HG02970 (cell line): ENCODE results near the gene PRR5L.

Experiments
- ATAC-seq: cut with Tn5 transposase; IDR thresholded peaks from one replicate; pipeline ENCODE4 v1.9.1; 2021; ENCODE audit warnings: mild to moderate bottlenecking, moderate library complexity, moderate number of reproducible peaks; ENCODE audit not compliant: unreplicated experiment, low FRiP score

Gene PRR5L

GRCh38 chr11:36395978-36396736, 100.1 kb downstream of the PRR5L start:
- no peak for ATAC-seq

GRCh38 chr11:36398231-36398953, 102.3 kb downstream of the PRR5L start:
- no peak for ATAC-seq

DNA sequence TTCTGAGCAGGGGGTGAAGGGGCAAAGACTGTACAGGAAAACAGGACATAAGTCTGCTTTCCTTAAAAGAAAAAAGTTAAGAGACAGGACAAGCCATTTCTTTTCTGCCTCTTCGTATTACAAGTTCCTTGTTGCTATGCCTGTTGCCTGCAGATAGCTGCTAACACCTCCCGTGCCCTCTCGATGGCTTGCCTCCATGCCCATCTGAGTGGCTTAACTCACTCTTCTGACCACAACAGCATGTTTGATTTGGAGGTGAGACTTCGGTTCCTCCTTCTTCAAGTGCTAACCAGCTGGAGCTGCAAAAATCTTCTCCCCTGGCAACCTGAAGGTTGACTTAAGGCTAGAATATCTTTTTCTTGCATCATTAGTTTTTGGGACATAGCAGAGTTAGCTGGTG, 103.1 kb downstream of the PRR5L start:
- no peak for ATAC-seq

GRCh38 chr11:36399745-36400144, 103.7 kb downstream of the PRR5L start:
- no peak for ATAC-seq

DNA sequence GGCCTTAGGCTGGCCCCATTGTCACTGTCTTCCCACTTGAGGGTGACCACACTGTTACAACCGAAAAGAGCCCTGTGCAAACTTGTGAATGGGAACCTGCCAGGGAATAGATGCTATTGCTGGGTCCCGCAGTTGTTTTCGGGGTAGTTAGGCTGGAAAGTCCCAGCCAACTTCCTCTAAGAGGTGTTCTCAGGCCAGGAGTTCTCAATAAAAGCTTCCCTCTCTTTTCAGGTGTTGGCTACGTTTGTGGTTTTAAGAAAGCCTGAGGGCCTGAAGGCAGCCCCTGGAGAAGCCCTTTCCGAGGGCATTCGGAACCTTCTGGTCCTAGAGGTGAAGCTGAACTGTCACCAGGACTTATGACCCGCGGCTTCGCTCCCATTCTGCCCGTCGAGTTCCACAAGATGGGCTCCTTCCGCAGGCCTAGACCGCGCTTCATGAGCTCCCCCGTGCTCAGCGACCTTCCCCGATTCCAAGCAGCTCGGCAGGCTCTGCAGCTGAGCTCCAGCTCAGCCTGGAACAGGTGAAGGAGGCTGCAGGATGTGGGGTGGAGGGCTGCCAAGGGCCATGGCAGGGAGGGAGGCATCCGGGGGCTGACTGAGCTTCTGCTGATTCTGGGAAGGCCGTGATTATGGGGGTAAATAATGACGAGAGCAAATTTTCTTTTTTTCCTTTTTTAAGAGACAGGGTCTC, 104.8 kb downstream of the PRR5L start:
- ATAC-seq: no peak

- no peak for ATAC-seq
Measured at GRCh38 chr11:36402568-36403170, 106.6 kb downstream of the PRR5L start.

- ATAC-seq: no peak
Measured at GRCh38 chr11:36403661-36404060, 107.6 kb downstream of the PRR5L start.

- no peak for ATAC-seq
Measured at GRCh38 chr11:36404831-36405230, 108.7 kb downstream of the PRR5L start.

- no peak for ATAC-seq
Measured at GRCh38 chr11:36405585-36406367, 109.7 kb downstream of the PRR5L start.

- ATAC-seq: no peak
Measured at GRCh38 chr11:36407356-36407755, 111.3 kb downstream of the PRR5L start.

DNA sequence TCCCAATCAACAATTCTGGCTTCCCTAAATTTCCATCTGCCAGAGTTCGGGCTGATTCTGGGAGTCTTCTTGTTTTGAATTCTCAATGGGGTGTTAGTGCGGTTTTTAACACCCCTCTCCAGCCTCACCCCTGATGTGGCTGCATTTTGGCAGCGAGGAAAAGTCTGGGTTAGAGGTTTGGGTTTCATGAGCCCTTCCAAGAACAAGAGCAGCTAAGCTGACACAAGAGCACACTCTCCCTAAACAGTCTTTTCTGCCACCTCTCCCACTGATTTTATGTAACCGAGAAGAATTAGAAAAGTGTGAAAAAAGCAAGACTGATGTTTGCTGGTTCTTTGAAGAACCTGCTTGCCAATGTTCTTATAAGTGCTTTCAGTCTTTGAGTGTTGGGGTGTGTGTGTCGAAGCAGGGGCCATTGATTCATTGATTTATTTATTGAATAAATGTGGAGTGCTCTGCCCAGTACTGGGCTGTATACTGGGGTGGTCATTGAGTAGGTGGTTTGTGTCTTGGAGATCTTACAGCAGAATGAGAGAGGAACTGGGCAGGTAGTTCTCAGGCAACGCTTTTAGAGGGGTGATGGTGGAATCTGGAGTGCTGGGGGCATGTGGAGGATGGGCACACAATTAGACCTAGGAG, 112.5 kb downstream of the PRR5L start:
- ATAC-seq: no peak

DNA sequence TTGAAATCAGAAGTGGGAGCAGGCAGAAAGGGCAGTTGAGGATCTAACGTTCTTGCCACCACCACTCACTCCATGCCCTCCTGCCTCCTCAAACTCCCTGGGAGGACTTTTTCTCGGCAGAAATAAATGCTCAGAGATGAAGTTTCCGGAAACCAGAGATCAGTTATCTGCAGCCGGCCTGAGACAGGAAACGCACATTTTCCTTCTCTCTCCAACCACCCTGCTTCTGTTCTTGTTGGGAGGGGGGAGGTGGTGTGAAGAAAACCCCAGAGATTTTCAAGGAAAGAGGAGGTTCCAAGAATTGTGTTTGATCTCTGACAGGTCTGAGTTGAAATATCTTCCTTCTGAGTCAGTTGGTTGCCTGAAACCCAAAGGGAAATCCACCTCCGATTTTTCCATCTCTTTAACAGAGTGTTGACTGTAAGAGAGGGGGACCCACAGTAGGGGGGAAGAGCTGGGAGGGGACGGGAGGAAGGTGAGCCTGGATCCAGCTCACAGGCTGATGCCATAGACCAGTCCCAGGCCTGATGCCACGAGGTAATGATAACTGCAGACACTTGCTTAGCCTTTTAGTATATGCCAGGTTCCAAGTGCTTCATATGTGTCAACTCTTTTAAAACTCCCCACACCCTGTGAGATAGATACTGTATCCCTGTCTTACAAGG, 113.2 kb downstream of the PRR5L start:
- ATAC-seq: no peak

- ATAC-seq: no peak
Measured at GRCh38 chr11:36411202-36411640, 115.1 kb downstream of the PRR5L start.

DNA sequence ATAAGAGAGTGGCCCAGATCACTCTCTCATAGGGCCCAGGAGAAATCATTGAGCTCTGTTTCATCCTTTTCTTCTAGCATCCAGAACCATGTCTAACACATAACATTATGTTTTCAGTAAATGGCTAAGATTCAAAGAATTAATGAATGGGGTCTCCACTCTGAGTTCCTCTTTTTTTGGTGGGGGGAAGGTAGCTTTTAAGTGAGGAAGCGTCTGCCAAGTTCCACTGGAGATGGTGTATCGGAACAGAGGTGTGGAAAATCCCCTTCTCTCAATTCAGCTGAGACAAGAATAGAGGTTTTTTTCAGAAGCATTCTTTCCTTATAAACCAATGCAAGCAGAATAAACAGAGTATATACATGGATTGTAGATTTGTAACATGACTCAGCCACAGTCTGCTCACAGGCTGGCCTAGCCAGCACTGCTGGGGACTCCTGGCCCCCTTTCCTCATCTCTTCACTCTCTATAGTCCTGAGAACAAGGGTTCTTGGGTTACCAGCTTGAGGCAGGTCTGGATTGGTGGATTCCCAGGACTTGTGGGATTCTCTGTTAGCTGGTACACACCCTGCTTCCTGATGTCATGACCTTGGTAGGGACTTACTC, 116.8 kb downstream of the PRR5L start:
- ATAC-seq: no peak

DNA sequence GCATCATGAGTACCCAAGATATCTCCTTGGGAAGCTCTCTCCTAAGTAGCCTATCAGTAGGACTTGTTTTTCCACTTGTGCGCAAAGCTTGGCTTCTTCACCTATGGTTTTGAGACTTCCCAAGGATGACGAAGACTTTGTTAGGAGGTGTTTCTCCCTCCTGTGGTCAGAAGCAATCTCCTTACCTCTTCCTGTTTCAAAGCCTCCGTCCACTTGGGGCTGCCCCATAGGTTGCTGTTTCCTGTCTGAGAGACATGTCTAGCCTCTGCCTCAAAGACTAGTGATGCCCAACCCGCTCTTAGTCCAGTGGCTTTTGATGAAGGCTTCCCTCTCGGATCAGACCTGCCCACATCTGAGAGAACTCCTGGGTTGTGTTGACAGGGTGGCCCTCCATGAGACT, 121.1 kb downstream of the PRR5L start:
- no peak for ATAC-seq

DNA sequence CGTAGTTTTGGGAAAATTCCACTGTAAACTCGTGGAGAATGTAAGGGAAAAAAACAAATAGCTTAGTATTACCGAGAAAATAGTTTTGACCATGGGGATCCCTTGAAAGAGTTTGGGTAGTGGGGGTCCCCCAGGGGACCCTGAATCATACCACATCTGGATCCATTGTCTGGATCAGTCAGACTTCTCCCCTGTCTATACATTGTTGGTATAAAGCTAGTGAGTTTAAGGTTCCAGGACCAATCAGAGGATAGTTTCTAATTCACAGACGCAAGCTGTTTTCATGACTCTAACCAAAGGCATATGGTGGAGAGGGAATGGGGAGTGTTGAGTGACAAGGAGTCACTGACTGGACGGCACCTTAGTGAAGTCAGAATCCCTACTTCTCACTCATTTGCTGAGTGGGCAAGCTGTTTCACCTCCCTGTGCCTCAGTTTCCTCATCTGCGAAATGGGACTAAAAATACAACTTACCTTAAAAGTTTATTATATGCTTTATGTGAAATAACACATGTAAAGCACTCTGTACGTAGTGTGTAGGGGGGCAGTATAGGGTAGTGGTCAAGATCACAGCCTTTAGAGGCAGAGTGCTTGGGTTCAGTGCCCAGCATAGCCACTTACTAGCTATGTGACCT, 123.8 kb downstream of the PRR5L start:
- ATAC-seq: no peak

GRCh38 chr11:36421546-36422155, 125.6 kb downstream of the PRR5L start:
- no peak for ATAC-seq

DNA sequence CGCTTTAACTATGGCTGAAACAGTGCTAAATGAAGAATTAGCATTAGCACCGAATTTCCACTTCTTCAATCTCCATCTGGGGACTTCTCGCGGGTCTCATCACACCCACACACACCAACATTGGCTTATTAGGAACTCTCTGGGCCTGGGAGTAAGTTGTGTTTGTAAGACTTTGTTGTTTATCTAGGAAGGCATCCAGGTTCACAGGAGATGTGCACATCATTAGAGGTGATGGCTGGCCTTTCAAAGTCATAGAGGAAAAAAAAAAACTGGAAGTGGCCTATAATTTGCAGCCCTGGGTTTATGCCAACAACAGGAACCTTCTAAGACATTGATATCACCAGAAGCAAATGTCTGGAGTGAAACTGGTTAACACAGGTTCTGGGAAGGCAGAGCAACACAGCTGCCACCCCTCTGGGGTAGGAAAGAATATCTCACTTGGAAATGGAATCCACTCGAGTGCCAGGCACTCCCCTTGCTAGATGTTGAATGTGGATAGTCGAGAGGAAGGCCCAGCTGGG, 129.5 kb downstream of the PRR5L start:
- no peak for ATAC-seq
